Measurements from ENCODE around the gene ANKRD44.

ANKRD44 gene

DNA sequence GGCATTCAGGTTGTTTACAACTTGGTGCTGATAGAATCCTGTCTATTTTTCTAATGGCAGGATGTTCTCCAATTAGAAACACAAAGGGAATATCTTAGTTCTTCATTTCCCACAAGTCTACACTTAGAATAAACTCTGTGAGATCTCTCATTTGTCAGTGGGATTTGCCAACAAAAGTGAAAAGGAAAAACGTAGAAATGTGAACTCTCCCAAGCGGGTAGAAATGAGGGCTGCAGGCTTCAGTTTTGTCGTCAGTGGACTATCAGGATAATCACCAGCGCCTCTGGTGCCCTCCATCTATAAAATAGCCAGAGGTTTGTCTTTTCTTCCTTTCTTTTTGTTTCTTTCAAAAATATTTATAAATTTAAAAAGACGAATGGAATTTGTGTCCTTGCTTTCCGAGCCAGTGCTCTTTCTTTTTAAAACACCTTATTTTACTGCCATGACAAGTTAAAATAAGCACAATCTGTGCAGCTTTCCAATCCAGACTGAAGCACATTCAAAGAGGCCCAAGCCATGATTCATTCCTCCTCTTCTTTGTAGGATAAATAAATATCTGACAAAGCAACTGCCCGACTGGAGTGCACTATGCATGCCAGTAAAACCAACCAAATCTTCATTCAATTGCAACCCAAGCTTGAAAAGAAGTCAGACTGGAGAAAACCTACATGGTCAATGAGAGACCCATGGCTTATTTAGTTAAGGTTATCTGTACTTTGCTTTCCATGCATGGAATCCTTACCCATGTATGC is 185.8 kb downstream of the ANKRD44 start:
- TF ChIP-seq, protein P1, sequence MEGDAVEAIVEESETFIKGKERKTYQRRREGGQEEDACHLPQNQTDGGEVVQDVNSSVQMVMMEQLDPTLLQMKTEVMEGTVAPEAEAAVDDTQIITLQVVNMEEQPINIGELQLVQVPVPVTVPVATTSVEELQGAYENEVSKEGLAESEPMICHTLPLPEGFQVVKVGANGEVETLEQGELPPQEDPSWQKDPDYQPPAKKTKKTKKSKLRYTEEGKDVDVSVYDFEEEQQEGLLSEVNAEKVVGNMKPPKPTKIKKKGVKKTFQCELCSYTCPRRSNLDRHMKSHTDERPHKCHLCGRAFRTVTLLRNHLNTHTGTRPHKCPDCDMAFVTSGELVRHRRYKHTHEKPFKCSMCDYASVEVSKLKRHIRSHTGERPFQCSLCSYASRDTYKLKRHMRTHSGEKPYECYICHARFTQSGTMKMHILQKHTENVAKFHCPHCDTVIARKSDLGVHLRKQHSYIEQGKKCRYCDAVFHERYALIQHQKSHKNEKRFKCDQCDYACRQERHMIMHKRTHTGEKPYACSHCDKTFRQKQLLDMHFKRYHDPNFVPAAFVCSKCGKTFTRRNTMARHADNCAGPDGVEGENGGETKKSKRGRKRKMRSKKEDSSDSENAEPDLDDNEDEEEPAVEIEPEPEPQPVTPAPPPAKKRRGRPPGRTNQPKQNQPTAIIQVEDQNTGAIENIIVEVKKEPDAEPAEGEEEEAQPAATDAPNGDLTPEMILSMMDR (IDR thresholded peaks at IDR 0.05; ENCODE audit: low read depth, low read length) = no peak

GRCh38 chr2:197122821-197123220 is 187.8 kb downstream of the ANKRD44 start:
- TF ChIP-seq, protein P1 (IDR thresholded peaks at IDR 0.05; ENCODE audit: low read depth, low read length) = no peak
- H3K4me3 ChIP-seq (ENCODE audit: low read depth, low read length) = no peak overlapping the region

More for the DNA sequence above, 185.8 kb downstream of the ANKRD44 start:
- peak overlapping the region; percentile 20 for H3K4me3 ChIP-seq (ENCODE audit: low read depth, low read length)

- TF ChIP-seq, protein P1 (IDR thresholded peaks at IDR 0.05; ENCODE audit: low read depth, low read length) = no peak
- no peak overlapping the region for H3K4me3 ChIP-seq (ENCODE audit: low read depth, low read length)
These were observed 188.7 kb downstream of the ANKRD44 start for GRCh38 chr2:197121756-197122385.

GRCh38 chr2:197121255-197121654 is 189.3 kb downstream of the ANKRD44 start:
- TF ChIP-seq, protein P1 (IDR thresholded peaks at IDR 0.05; ENCODE audit: low read depth, low read length) = no peak
- H3K4me3 ChIP-seq (ENCODE audit: low read depth, low read length) = no peak overlapping the region

- H3K4me3 ChIP-seq (ENCODE audit: low read depth, low read length) = no peak overlapping the region
- TF ChIP-seq, protein P1 (IDR thresholded peaks at IDR 0.05; ENCODE audit: low read depth, low read length) = no peak
These were observed 194.2 kb downstream of the ANKRD44 start for GRCh38 chr2:197116306-197116879.

- TF ChIP-seq, protein P1 (IDR thresholded peaks at IDR 0.05; ENCODE audit: low read depth, low read length) = no peak
- H3K4me3 ChIP-seq (ENCODE audit: low read depth, low read length) = no peak overlapping the region
These were observed 195.3 kb downstream of the ANKRD44 start for GRCh38 chr2:197115325-197115724.

- TF ChIP-seq, protein P1 (IDR thresholded peaks at IDR 0.05; ENCODE audit: low read depth, low read length) = peak; percentile 38; the same call in 1 of the 2 replicates
- H3K4me3 ChIP-seq (ENCODE audit: low read depth, low read length) = no peak overlapping the region
These were observed 197.3 kb downstream of the ANKRD44 start for GRCh38 chr2:197113275-197113711.
